ENCODE results near the gene SORCS2. TPM values are rescaled to one million over a fixed set of nuclear protein-coding genes. Genes with fewer than 3 reads are reported as not detected.

The SORCS2 gene
- total and polyA plus RNA-seq, 2 experiments from 2014 or later: 0.38 to 1.4 TPM

GRCh38 chr4:7333024-7333780 lies 140.9 kb downstream of the SORCS2 start:
- Histone ChIP-seq H3F3A (ENCODE audit: insufficient read depth) (no peaks in the 10 kb centered on the region), H3K27ac (no peak overlapping the region), H3K9me2 (ENCODE audit: insufficient read depth) (no peaks in the 10 kb centered on the region), H4K20me1 (ENCODE audit: insufficient read depth) (no peaks in the 10 kb centered on the region), H3K9ac (no peak overlapping the region), H3K4me2 (ENCODE audit: unreplicated experiment) (no peak overlapping the region), H3K36me3 (ENCODE audit: low read depth) (no peaks in the 10 kb centered on the region), H3K9me3 (ENCODE audit: low read depth) (no peaks in the 10 kb centered on the region), H3K27me3 (replicated peaks; ENCODE audit: insufficient read depth) (no peaks in the 10 kb centered on the region), H2AFZ (no peak overlapping the region), H3K4me1 (ENCODE audit: insufficient read depth) (peaks cover 14% of the 10 kb centered on the region; the same call in 1 of the 2 replicates), H3K79me2 (ENCODE audit: insufficient read depth) (no peaks in the 10 kb centered on the region), H3K4me3 (no peak overlapping the region)
- in situ Hi-C loops (cut with MboI): no loop called here
- whole genome bisulfite sequencing, 2 experiments (ENCODE audit: low coverage in 1 of 2, low lambda C conversion rate in 2 of 2, missing lambda C conversion rate in 2 of 2): 75 to 85% methylated on average over 16 of the region's 16 CpGs
- DNase-seq: no peak
- TF ChIP-seq EZH2phosphoT487 (IDR thresholded peaks at IDR 0.05; ENCODE audit: insufficient read depth, low read depth): no peak
- no peak for TF ChIP-seq EZH2 (IDR thresholded peaks at IDR 0.05; ENCODE audit: insufficient read depth, poor library complexity, severe bottlenecking)

- H3K4me1 ChIP-seq (ENCODE audit: insufficient read depth): peaks cover 8% of the 10 kb centered on the region; the same call in 1 of the 2 replicates
- H3K27me3 ChIP-seq (replicated peaks; ENCODE audit: insufficient read depth): no peaks in the 10 kb centered on the region
- no peaks in the 10 kb centered on the region for H3F3A ChIP-seq (ENCODE audit: insufficient read depth)
- H2AFZ ChIP-seq: no peak overlapping the region
- DNase-seq: no peak
- no peak overlapping the region for H3K4me3 ChIP-seq
- TF ChIP-seq EZH2 (IDR thresholded peaks at IDR 0.05; ENCODE audit: insufficient read depth, poor library complexity, severe bottlenecking) (no peak), EZH2phosphoT487 (IDR thresholded peaks at IDR 0.05; ENCODE audit: insufficient read depth, low read depth) (no peak)
- no peaks in the 10 kb centered on the region for H3K36me3 ChIP-seq (ENCODE audit: low read depth)
- 81 to 86% methylated on average over 12 to 16 of the region's 16 CpGs for WGBS, 2 experiments (ENCODE audit: low coverage in 1 of 2, low lambda C conversion rate in 2 of 2, missing lambda C conversion rate in 2 of 2)
- H3K79me2 ChIP-seq (ENCODE audit: insufficient read depth): no peaks in the 10 kb centered on the region
- no peak overlapping the region for H3K27ac ChIP-seq
- no peak overlapping the region for H3K4me2 ChIP-seq (ENCODE audit: unreplicated experiment)
- no peak overlapping the region for H3K9ac ChIP-seq
- no peaks in the 10 kb centered on the region for H3K9me3 ChIP-seq (ENCODE audit: low read depth)
- H4K20me1 ChIP-seq (ENCODE audit: insufficient read depth): no peaks in the 10 kb centered on the region
- in situ Hi-C loops (cut with MboI): no loop called here
- H3K9me2 ChIP-seq (ENCODE audit: insufficient read depth): no peaks in the 10 kb centered on the region
Observed at GRCh38 chr4:7333801-7334421, 141.6 kb downstream of the SORCS2 start.

DNA sequence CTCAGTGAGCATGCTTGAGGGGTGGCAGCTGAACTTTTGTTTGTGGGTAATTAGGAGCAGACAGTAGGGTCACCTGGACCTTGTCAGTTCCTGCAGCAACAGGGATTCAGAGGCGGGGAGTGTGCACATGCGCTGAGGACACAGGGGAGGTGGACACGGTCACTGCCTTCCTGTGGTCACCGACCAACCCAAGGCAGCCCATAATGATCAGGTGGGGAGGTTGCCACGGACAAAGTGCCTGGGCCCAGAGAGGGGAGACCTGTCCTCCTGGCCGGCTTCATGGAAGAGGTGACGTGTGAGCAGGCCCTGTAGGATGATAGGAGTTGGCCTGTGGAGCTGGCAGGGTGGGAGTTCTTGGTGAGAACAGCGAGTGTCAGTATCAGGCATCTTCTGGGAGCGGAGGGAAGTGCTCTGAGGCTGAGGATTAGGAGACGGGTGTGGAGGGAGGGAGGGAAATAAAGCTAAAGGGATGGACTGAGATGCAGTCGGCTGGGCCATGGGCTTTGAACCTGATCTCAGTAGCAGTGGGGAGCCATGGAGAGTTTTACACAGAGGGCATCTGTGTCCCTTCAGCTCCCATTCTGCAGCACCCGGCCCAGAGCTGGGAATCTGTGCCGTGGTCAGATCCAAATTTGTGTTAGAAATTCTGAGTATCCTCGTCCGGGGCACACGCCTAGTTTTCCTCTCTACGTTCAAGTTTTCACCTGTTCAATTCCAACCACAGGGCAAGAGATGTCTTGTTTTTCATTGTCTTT lies 142.4 kb downstream of the SORCS2 start:
- Histone ChIP-seq H3K4me1 (ENCODE audit: insufficient read depth) (0 out of 2 replicates have a peak, but pooled peaks cover 4% of the 10 kb centered on the region), H2AFZ (no peak overlapping the region), H3K9me3 (ENCODE audit: low read depth) (no peaks in the 10 kb centered on the region), H4K20me1 (ENCODE audit: insufficient read depth) (no peaks in the 10 kb centered on the region), H3K4me2 (ENCODE audit: unreplicated experiment) (no peak overlapping the region), H3K27ac (no peak overlapping the region), H3K36me3 (ENCODE audit: low read depth) (no peaks in the 10 kb centered on the region), H3F3A (ENCODE audit: insufficient read depth) (no peaks in the 10 kb centered on the region), H3K9ac (no peak overlapping the region), H3K9me2 (ENCODE audit: insufficient read depth) (no peaks in the 10 kb centered on the region), H3K4me3 (no peak overlapping the region), H3K27me3 (replicated peaks; ENCODE audit: insufficient read depth) (no peaks in the 10 kb centered on the region), H3K79me2 (ENCODE audit: insufficient read depth) (no peaks in the 10 kb centered on the region)
- no peak for TF ChIP-seq EZH2 (IDR thresholded peaks at IDR 0.05; ENCODE audit: insufficient read depth, poor library complexity, severe bottlenecking)
- no peak for DNase-seq
- in situ Hi-C loops (cut with MboI): no loop called here
- WGBS, 2 experiments (ENCODE audit: low coverage in 1 of 2, low lambda C conversion rate in 2 of 2, missing lambda C conversion rate in 2 of 2): 86 to 90% methylated on average over 17 of the region's 17 CpGs

DNA sequence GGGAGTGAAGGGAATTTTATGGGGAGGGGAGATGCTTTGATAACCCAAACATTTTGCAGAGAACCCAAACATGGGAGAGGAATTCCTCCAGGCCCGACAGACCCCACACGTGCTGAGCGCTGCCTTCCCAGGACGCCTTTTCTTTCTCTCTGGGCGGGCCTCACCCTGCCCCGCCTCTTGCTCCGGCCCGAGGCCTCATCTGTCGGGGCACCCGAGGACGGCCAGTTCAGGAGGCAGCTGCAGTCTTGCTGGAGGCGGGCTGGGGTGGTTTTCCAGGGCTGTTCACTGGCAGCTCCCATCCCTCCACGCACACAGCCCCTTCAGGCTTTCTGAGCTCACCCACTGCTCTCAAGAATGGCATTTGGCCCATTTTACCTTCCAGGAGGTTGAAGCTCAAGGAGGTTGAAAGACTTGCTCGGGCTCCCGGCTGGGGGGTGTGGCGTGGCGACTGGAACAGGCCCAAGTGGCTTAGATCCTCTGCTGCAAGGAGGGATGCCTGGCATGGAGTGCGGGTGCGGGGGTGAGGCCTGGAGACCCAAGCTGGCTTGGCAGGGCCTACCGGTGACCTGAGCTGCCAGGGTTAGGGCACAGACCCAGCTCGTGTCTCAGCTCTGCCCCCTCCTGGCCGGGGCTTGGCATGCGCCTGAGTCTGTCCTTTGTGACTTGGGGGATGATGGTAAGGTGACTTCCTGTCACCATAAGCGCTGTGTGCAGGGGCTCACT lies 143.2 kb downstream of the SORCS2 start:
- no peak overlapping the region for H3K4me2 ChIP-seq (ENCODE audit: unreplicated experiment)
- H3F3A ChIP-seq (ENCODE audit: insufficient read depth): no peaks in the 10 kb centered on the region
- no peaks in the 10 kb centered on the region for H3K36me3 ChIP-seq (ENCODE audit: low read depth)
- no peak overlapping the region for H2AFZ ChIP-seq
- H3K9me2 ChIP-seq (ENCODE audit: insufficient read depth): no peaks in the 10 kb centered on the region
- no peaks in the 10 kb centered on the region for H3K27me3 ChIP-seq (replicated peaks; ENCODE audit: insufficient read depth)
- peak; percentile 60 for DNase-seq
- H3K9ac ChIP-seq: no peak overlapping the region
- TF ChIP-seq EZH2phosphoT487 (IDR thresholded peaks at IDR 0.05; ENCODE audit: insufficient read depth, low read depth): no peak
- no peak for TF ChIP-seq EZH2 (IDR thresholded peaks at IDR 0.05; ENCODE audit: insufficient read depth, poor library complexity, severe bottlenecking)
- WGBS, 2 experiments (ENCODE audit: low coverage in 1 of 2, low lambda C conversion rate in 2 of 2, missing lambda C conversion rate in 2 of 2): 42 to 49% methylated on average over 22 to 24 of the region's 24 CpGs
- no peaks in the 10 kb centered on the region for H3K9me3 ChIP-seq (ENCODE audit: low read depth)
- H3K4me1 ChIP-seq (ENCODE audit: insufficient read depth): 0 out of 2 replicates have a peak, but pooled peaks cover 4% of the 10 kb centered on the region
- H3K4me3 ChIP-seq: no peak overlapping the region
- H4K20me1 ChIP-seq (ENCODE audit: insufficient read depth): no peaks in the 10 kb centered on the region
- no peaks in the 10 kb centered on the region for H3K79me2 ChIP-seq (ENCODE audit: insufficient read depth)
- H3K27ac ChIP-seq: no peak overlapping the region
- in situ Hi-C loops (cut with MboI): no loop called here

Data from GM23248 (cell line).